GM18907 (cell line): ENCODE measurements around the gene MYH15.

Experiments
- ATAC-seq: cut with Tn5 transposase; IDR thresholded peaks from one replicate; pipeline ENCODE4 v1.9.1; 2021; ENCODE audit warnings: mild to moderate bottlenecking, moderate library complexity; ENCODE audit not compliant: unreplicated experiment

MYH15 gene

GRCh38 chr3:108420926-108421325 is 89.5 kb downstream of the MYH15 start:
- ATAC-seq: no peak

- no peak for ATAC-seq
Observed at GRCh38 chr3:108416111-108416869, 94.1 kb downstream of the MYH15 start.

GRCh38 chr3:108415661-108416060 is 94.7 kb downstream of the MYH15 start:
- ATAC-seq: no peak

GRCh38 chr3:108414007-108414406 is 96.4 kb downstream of the MYH15 start:
- ATAC-seq: no peak

- no peak for ATAC-seq
Observed at GRCh38 chr3:108412121-108412750, 98.2 kb downstream of the MYH15 start.

- ATAC-seq: no peak
Observed at GRCh38 chr3:108410531-108410984, 99.8 kb downstream of the MYH15 start.

GRCh38 chr3:108409800-108410178 is 100.6 kb downstream of the MYH15 start:
- no peak for ATAC-seq

GRCh38 chr3:108408883-108409799 is 101.3 kb downstream of the MYH15 start:
- ATAC-seq: no peak

- ATAC-seq: no peak
Observed at GRCh38 chr3:108407886-108408285, 102.5 kb downstream of the MYH15 start.

- ATAC-seq: peak; percentile 98
Observed at GRCh38 chr3:108406661-108407206, 103.7 kb downstream of the MYH15 start.

- no peak for ATAC-seq
Observed at GRCh38 chr3:108406063-108406660, 104.2 kb downstream of the MYH15 start.

- ATAC-seq: no peak
Observed at GRCh38 chr3:108404368-108404767, 106.0 kb downstream of the MYH15 start.

GRCh38 chr3:108403686-108404345 is 106.6 kb downstream of the MYH15 start:
- no peak for ATAC-seq

GRCh38 chr3:108403198-108403597 is 107.2 kb downstream of the MYH15 start:
- ATAC-seq: no peak

- no peak for ATAC-seq
Observed at GRCh38 chr3:108401836-108402235, 108.6 kb downstream of the MYH15 start.

- no peak for ATAC-seq
Observed at GRCh38 chr3:108398510-108398909, 111.9 kb downstream of the MYH15 start.

- ATAC-seq: no peak
Observed at GRCh38 chr3:108396336-108396735, 114.1 kb downstream of the MYH15 start.

- ATAC-seq: no peak
Observed at GRCh38 chr3:108394563-108394962, 115.8 kb downstream of the MYH15 start.

- no peak for ATAC-seq
Observed at GRCh38 chr3:108394016-108394415, 116.4 kb downstream of the MYH15 start.
